Measurements from ENCODE around the gene CLEC2D.
"Not testable (repeated sequence)": the region's sequence is repeated elsewhere in the genome, so short reads cannot be mapped to it uniquely, and the experiment has no call there.

DNA sequence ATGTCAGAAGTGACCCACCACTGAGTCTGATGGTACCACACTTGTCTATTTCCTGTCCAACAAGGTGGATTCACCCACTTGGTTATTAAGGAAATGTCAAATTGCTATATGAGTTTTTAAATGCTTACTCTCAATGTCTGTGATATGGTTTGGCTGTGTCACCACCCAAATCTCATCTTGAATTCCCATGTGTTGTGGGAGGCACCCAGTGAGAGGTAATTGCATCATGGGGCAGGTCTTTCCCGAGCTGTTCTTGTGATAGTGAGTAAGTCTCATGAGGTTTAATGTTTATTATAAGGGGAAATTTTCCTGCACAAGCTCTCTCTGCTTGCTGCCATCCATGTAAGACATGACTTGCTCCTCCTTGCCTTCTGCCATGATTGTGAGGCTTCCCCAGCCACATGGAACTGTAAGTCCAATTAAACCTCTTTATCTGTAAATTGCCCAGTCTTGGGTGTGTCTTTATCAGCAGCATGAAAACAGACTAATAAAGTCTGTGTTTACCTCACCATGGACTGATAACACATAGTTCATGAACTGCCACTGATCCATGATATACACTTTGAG lies 24.4 kb upstream of the CLEC2D start:
- TF ChIP-seq, protein P1, sequence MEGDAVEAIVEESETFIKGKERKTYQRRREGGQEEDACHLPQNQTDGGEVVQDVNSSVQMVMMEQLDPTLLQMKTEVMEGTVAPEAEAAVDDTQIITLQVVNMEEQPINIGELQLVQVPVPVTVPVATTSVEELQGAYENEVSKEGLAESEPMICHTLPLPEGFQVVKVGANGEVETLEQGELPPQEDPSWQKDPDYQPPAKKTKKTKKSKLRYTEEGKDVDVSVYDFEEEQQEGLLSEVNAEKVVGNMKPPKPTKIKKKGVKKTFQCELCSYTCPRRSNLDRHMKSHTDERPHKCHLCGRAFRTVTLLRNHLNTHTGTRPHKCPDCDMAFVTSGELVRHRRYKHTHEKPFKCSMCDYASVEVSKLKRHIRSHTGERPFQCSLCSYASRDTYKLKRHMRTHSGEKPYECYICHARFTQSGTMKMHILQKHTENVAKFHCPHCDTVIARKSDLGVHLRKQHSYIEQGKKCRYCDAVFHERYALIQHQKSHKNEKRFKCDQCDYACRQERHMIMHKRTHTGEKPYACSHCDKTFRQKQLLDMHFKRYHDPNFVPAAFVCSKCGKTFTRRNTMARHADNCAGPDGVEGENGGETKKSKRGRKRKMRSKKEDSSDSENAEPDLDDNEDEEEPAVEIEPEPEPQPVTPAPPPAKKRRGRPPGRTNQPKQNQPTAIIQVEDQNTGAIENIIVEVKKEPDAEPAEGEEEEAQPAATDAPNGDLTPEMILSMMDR (IDR thresholded peaks at IDR 0.05) = not testable (repeated sequence)
- TF ChIP-seq POLR2A (IDR thresholded peaks at IDR 0.05; ENCODE audit: low read depth); POLR2AphosphoS5 (IDR thresholded peaks at IDR 0.05): not testable (repeated sequence)

Measured in esophagus muscularis mucosa (tissue), 3 donors.